Loucy (cell line): ENCODE results near the gene LINS1.
A peak's percentile ranks its signal among the peaks of the same experiment; 100 is the strongest.

Experiments used
- H2AFZ ChIP-seq: fragments of 200-600 bp; sonication (generic); 2 replicates; pipeline ENCODE4 v1.6.0; 2016; ENCODE audit warnings: antibody characterized with exemption, mild to moderate bottlenecking, low read length, moderate library complexity
- H3F3A ChIP-seq: fragments of 200-600 bp; 2 replicates; pipeline ENCODE4 v1.6.0; 2016; ENCODE audit warnings: antibody characterized with exemption, low read depth, mild to moderate bottlenecking
- H3K27me3 ChIP-seq: fragments of 200-600 bp; sonication (generic); 2 replicates; pipeline ENCODE4 v1.6.1; 2014; ENCODE audit warnings: low read length, mild to moderate bottlenecking; ENCODE audit not compliant: insufficient read depth, poor library complexity, severe bottlenecking
- H3K36me3 ChIP-seq: fragments of 200-600 bp; sonication (generic); 2 replicates; pipeline ENCODE4 v1.6.1; 2016; ENCODE audit warnings: low read length; ENCODE audit not compliant: insufficient read depth
- H3K4me1 ChIP-seq: fragments of 200-600 bp; sonication (generic); 2 replicates; pipeline ENCODE4 v1.5.1; 2014; ENCODE audit warnings: low read length, mild to moderate bottlenecking; ENCODE audit not compliant: insufficient read depth, poor library complexity, severe bottlenecking
- H3K4me2 ChIP-seq: fragments of 200-600 bp; sonication (generic); 2 replicates; pipeline ENCODE4 v1.6.0; 2014; ENCODE audit warnings: antibody characterized with exemption, low read length, low read depth, mild to moderate bottlenecking; ENCODE audit not compliant: poor library complexity, severe bottlenecking
- H3K4me3 ChIP-seq: fragments of 200-600 bp; sonication (generic); 2 replicates; pipeline ENCODE4 v1.5.1; 2014; ENCODE audit warnings: low read length, mild to moderate bottlenecking, mixed read lengths; ENCODE audit not compliant: poor library complexity, severe bottlenecking
- H3K79me2 ChIP-seq: fragments of 200-600 bp; sonication (generic); 2 replicates; pipeline ENCODE4 v1.6.1; 2014; ENCODE audit warnings: low read length; ENCODE audit not compliant: insufficient read depth
- H3K9ac ChIP-seq: fragments of 200-600 bp; sonication (generic); 2 replicates; pipeline ENCODE4 v1.6.0; 2014; ENCODE audit warnings: mild to moderate bottlenecking, low read depth, low read length, moderate library complexity; ENCODE audit not compliant: poor library complexity, severe bottlenecking
- H3K9me2 ChIP-seq: fragments of 200-600 bp; sonication (generic); replicated peaks from 2 replicates; pipeline ENCODE4 v1.6.1; 2016; ENCODE audit warnings: low read depth, low read length, mixed read lengths
- H3K9me3 ChIP-seq: fragments of 200-600 bp; sonication (generic); 2 replicates; pipeline ENCODE4 v1.6.1; 2014; ENCODE audit warnings: mild to moderate bottlenecking, antibody characterized with exemption, low read length, low read depth; ENCODE audit not compliant: insufficient read depth
- H4K20me1 ChIP-seq: fragments of 200-600 bp; sonication (generic); 2 replicates; pipeline ENCODE4 v1.6.0; 2014; ENCODE audit warnings: antibody characterized with exemption, low read length, mild to moderate bottlenecking; ENCODE audit not compliant: insufficient read depth, poor library complexity, severe bottlenecking
- EZH2phosphoT487 ChIP-seq: fragments of 200-600 bp; IDR thresholded peaks from 2 replicates; pipeline ENCODE4 v1.6.1; 2018; ENCODE audit warnings: antibody characterized with exemption, mild to moderate bottlenecking, moderate library complexity, borderline replicate concordance
- TF ChIP-seq, protein P1 (sequence below): fragments of 200-600 bp; sonication (generic); conservative IDR thresholded peaks from 2 replicates; pipeline ENCODE4 v1.5.1; 2014; ENCODE audit warnings: mild to moderate bottlenecking, antibody characterized with exemption, low read length

Gene LINS1, protein sequence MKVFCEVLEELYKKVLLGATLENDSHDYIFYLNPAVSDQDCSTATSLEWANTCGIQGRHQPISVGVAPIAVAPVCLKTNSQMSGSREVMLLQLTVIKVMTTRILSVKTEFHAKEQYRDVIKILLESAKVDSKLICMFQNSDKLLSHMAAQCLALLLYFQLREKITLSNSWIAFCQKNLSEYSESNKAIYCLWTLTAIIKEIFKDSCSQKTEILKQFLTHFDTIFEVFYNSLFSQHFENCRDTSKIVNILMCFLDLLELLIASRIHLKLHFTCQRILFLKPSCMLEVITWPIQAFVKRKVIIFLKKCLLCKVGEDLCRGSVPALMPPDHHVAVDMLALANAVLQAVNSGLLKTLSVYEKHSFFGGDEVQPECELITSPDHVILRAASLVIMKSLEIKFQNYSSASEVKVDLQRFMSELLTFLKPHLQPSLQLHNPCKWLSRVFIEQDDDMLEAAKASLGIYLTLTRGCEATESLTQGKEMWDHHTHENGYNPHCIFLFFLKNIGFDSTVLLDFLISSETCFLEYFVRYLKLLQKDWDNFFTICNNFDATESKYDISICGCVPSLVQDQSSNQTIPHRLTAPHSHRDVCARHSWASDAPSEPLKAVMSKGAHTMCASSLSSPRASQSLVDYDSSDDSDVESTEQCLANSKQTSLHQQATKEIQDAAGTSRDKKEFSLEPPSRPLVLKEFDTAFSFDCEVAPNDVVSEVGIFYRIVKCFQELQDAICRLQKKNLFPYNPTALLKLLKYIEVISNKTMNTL

DNA sequence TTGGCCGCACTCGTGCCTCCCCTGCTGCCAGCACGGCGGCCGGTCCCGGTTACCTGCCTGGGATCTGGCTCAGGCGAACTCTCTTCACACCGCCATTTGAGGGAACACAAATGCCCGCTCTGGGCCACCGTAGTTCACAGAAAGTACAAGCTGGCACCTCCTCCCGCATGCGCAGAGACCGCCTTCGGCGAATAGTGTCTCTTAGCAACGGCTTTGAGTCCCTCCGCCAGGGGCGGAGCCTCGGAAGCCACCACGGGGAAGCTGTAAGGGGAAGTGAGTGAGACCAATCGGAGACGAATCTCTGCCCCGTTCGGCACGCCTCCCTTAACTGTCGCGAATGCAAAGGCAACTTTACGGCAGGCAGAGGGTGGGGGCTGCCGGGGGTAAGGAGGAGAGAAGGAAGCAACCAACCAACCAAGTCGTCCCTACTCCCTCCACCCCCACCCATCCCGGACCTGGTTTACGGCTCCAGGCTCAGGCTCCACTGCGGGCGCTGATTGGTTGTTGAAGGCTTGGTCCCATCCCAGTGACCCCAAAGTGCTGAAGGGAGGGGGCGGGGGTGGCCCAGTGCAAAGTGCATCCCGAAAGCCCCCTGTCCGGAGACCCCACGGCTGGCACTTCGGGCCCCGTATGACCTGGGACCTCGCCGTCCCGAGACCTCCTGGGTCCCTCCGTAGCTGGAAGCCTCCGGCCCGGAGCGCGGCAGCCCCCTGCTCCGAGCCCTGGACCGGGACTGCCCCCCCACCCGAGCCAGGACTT lies at the start of gene LINS1, which contains the start of gene ASB7:
LINS1 (minus strand) TSS at position 121 of the 759 bp plus-strand sequence. CDS start 21,342 bp downstream, outside the sequence.
ASB7 (plus strand) TSS at position 526 of the 759 bp plus-strand sequence. CDS start 9,628 bp downstream, outside the sequence.
- Histone ChIP-seq H3K9me2 (no peaks in the 10 kb centered on the region), H3K4me1 (peaks cover 35% of the 10 kb centered on the region), H2AFZ (peak within 1 kb of the TSS; percentile 94), H3K9me3 (no peaks in the 10 kb centered on the region), H3K27me3 (no peaks in the 10 kb centered on the region), H3K4me3 (peak within 1 kb of the TSS; percentile 93), H3F3A (no peaks in the 10 kb centered on the region), H3K36me3 (no peaks in the 10 kb centered on the region), H3K79me2 (peaks cover 76% of the 10 kb centered on the region; the same call in 1 of the 2 replicates), H3K4me2 (peak within 1 kb of the TSS; percentile 85), H4K20me1 (no peaks in the 10 kb centered on the region), H3K9ac (peak within 1 kb of the TSS; percentile 79)
- TF ChIP-seq, protein P1, sequence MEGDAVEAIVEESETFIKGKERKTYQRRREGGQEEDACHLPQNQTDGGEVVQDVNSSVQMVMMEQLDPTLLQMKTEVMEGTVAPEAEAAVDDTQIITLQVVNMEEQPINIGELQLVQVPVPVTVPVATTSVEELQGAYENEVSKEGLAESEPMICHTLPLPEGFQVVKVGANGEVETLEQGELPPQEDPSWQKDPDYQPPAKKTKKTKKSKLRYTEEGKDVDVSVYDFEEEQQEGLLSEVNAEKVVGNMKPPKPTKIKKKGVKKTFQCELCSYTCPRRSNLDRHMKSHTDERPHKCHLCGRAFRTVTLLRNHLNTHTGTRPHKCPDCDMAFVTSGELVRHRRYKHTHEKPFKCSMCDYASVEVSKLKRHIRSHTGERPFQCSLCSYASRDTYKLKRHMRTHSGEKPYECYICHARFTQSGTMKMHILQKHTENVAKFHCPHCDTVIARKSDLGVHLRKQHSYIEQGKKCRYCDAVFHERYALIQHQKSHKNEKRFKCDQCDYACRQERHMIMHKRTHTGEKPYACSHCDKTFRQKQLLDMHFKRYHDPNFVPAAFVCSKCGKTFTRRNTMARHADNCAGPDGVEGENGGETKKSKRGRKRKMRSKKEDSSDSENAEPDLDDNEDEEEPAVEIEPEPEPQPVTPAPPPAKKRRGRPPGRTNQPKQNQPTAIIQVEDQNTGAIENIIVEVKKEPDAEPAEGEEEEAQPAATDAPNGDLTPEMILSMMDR: no peak
- no peak for TF ChIP-seq EZH2phosphoT487

DNA sequence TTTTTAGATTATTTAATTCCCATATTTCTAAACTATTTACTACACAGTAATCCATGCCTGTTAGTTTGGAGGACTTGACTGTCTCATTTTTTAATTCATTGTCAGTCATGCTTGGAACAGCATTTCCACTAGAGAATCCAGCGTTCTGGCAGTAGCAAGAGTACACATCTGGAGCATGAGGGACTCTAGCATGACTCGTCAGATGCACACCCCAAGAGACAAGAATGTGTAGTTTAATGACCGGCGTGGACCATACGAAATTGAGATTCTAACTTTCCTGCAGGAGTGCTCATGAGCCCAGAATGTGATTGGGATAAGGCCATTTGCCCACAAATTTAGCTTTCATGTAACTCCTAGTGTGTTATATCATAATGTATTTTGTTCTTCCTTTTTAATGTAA lies 49.3 kb upstream of the LINS1 start:
- H3K4me2 ChIP-seq: no peak overlapping the region
- H3K4me3 ChIP-seq: no peak overlapping the region
- no peak overlapping the region for H2AFZ ChIP-seq
- H3K9me2 ChIP-seq: no peaks in the 10 kb centered on the region
- no peaks in the 10 kb centered on the region for H3K27me3 ChIP-seq
- no peaks in the 10 kb centered on the region for H3K4me1 ChIP-seq
- no peak overlapping the region for H3K9ac ChIP-seq
- H4K20me1 ChIP-seq: no peaks in the 10 kb centered on the region
- no peaks in the 10 kb centered on the region for H3K79me2 ChIP-seq
- no peaks in the 10 kb centered on the region for H3K9me3 ChIP-seq
- peaks cover 5% of the 10 kb centered on the region; the same call in 1 of the 2 replicates for H3K36me3 ChIP-seq
- no peaks in the 10 kb centered on the region for H3F3A ChIP-seq
- TF ChIP-seq, protein P1: no peak
- TF ChIP-seq EZH2phosphoT487: no peak

DNA sequence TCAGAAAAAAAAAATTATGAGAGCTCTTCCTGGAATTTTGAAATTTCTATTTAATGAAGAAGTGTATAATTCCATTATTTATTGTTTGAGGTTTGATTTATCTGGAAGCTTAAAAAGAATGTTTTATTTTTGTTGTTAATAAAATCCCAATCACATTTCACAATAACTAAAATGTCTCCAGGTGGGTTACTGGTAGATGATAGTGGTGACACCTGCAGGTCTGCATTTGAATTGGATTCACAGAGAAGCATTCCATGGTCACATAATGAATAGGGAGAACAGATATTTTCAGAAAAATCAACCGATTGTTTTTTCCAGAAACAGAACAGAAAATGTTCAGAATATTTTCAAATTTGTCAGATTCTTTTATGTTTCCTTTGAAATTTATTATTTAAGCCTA lies 48.7 kb upstream of the LINS1 start:
- no peak overlapping the region for H3K4me2 ChIP-seq
- no peaks in the 10 kb centered on the region for H3K9me2 ChIP-seq
- no peaks in the 10 kb centered on the region for H3K9me3 ChIP-seq
- no peaks in the 10 kb centered on the region; the same call in 1 of the 2 replicates for H3K79me2 ChIP-seq
- no peak overlapping the region for H3K4me3 ChIP-seq
- H2AFZ ChIP-seq: no peak overlapping the region
- H3K4me1 ChIP-seq: no peaks in the 10 kb centered on the region
- no peaks in the 10 kb centered on the region for H3K27me3 ChIP-seq
- H3K9ac ChIP-seq: no peak overlapping the region
- no peaks in the 10 kb centered on the region for H3F3A ChIP-seq
- H4K20me1 ChIP-seq: no peaks in the 10 kb centered on the region
- TF ChIP-seq, protein P1: peak; percentile 43
- TF ChIP-seq EZH2phosphoT487: no peak
- peaks cover 5% of the 10 kb centered on the region; the same call in 1 of the 2 replicates for H3K36me3 ChIP-seq
